Measurements from ENCODE around the gene CFAP74. TPM values are rescaled to one million over a fixed set of nuclear protein-coding genes. Genes with fewer than 3 reads are reported as not detected.

CFAP74 gene
- total and polyA plus RNA-seq, 2 of the 13 experiments (the other 11 are each of a cell fraction or from before 2014, with no cell fraction given), result 0.27 to 0.62 TPM

DNA sequence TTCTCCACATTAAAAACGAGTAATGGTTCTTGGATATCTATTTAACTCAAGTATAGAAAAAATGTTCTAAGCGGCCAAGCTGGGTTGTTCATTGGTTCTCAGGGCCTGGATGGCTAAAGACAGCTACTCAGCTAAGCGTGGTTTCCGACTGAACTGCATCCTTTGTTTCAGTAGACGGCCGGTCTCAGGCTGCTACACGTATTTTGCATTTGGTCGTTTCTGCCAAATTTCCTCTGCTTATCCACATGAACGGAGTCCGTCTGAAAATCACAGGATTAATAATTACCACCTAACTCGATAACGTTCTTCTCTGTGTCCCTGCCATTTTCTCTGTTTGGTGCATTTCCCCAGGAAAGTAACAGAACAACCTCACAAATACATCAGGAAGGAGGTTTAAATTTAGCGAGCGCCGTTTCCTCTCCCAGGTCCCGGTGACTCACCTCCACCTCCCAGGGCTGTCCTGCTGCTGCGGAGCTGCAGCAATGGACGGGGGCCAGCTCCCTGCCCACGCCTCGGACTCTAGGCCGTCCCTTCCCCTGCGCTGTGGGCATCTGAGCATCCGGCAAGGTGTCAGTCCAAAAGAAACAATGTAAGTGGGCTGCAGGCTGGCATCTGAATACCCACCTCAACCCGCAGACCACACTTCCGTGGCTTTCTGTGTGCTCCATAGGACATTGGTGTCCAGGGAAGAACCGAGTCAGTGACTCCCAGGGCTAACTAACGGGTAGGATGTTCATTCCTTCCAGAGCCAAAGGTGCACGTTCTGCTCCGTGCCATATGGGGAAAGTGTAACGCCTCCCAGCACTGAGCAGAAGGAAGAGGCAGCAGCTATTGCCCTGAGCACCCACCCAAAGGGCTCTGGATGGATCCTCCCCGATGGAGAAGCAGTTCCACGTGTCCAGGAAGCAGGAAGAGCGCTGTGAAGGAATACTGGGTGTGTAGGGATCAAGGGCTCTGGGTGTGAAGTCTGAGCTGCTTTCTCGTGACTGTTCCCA is 11.5 kb upstream of the CFAP74 start (continued):
- TF ChIP-seq ZBTB33 (CRISPR knock-in tag; IDR thresholded peaks at IDR 0.05) (no peak), ZC3H13 (CRISPR knock-in tag; IDR thresholded peaks at IDR 0.05) (no peak), ZNF30 (CRISPR knock-in tag; IDR thresholded peaks at IDR 0.05) (no peak), ZNF619 (CRISPR knock-in tag; IDR thresholded peaks at IDR 0.05) (no peak), TMF1 (CRISPR knock-in tag; IDR thresholded peaks at IDR 0.05; ENCODE audit: low read depth) (no peak), ZNF747 (CRISPR knock-in tag; IDR thresholded peaks at IDR 0.05; ENCODE audit: borderline replicate concordance) (no peak), NCOR1 (IDR thresholded peaks at IDR 0.05; ENCODE audit: borderline replicate concordance, low read length) (no peak), SNRNP70 (IDR thresholded peaks at IDR 0.05; ENCODE audit: low read depth, low read length) (no peak), HDAC2 (CRISPR knock-in tag; IDR thresholded peaks at IDR 0.05) (no peak), MYPOP (CRISPR knock-in tag; IDR thresholded peaks at IDR 0.05) (no peak), ZNF710 (CRISPR knock-in tag; IDR thresholded peaks at IDR 0.05; ENCODE audit: borderline replicate concordance) (no peak), TP53 (CRISPR knock-in tag; conservative IDR thresholded peaks at IDR 0.05) (no peak)

All from HepG2 (cell line).